Chondrocyte (in vitro differentiated cells): ENCODE results near the gene RAMAC. TPM values are rescaled to one million over a fixed set of nuclear protein-coding genes. Genes with fewer than 3 reads are reported as not detected.

ENCODE experiments used
- DNase-seq: peaks from one replicate; pipeline ENCODE4 v3.0.0; 2021; ENCODE audit warnings: mixed read lengths, low spot score
- H3K27ac Mint-ChIP-seq: one replicate; pipeline ENCODE4 v1.8.0; 2021; ENCODE audit warnings: mild to moderate bottlenecking, moderate library complexity, mixed read lengths; ENCODE audit not compliant: unreplicated experiment
- H3K27me3 Mint-ChIP-seq: 2 replicates; pipeline ENCODE4 v1.8.0; 2021; ENCODE audit warnings: low read depth, mixed read lengths
- H3K36me3 Mint-ChIP-seq: 2 replicates; pipeline ENCODE4 v1.8.0; 2021; ENCODE audit warnings: low read depth, mixed read lengths
- H3K4me1 Mint-ChIP-seq: 2 replicates; pipeline ENCODE4 v1.8.0; 2021; ENCODE audit warnings: low read depth, mild to moderate bottlenecking, mixed read lengths
- H3K4me3 Mint-ChIP-seq: one replicate; pipeline ENCODE4 v1.8.0; 2021; ENCODE audit warnings: mild to moderate bottlenecking, moderate library complexity, mixed read lengths; ENCODE audit not compliant: unreplicated experiment
- H3K9me3 Mint-ChIP-seq: 2 replicates; pipeline ENCODE4 v1.8.0; 2021; ENCODE audit warnings: low read depth, mixed read lengths
- total RNA-seq: library from RNA; stranded (reverse); gene quantifications from 3 replicates; pipeline ENCODE4 v1.2.1, GENCODE V29; 2021
- TF ChIP-seq, protein P1 (sequence below): fragments of 200-600 bp; sonication (generic); IDR thresholded peaks from 2 replicates; pipeline ENCODE4 v1.5.0; 2021; ENCODE audit warnings: antibody characterized with exemption, mild to moderate bottlenecking, moderate library complexity

Gene RAMAC
- total RNA-seq, 1 donor from 2014 or later = 19.4 TPM

DNA sequence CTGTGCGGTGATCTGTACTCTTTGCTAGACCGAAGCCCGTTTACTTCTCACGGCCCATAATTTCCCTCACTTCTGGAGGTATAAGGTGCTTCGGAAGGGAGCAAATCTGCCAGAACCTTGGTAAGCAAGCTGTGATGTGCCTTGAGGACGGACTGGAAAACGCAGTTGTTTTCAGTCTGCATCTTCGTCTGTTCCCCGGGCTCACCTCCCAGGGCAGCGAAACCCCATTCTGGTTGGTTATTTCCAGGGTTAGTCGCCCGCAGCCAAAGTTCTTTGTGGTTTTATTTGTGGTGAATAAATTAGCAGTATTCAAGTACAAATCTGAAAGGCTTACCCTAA lies 401 bp downstream of the RAMAC start:
- peaks cover 12% of the 10 kb centered on the region for H3K36me3 Mint-ChIP-seq
- TF ChIP-seq, protein P1, sequence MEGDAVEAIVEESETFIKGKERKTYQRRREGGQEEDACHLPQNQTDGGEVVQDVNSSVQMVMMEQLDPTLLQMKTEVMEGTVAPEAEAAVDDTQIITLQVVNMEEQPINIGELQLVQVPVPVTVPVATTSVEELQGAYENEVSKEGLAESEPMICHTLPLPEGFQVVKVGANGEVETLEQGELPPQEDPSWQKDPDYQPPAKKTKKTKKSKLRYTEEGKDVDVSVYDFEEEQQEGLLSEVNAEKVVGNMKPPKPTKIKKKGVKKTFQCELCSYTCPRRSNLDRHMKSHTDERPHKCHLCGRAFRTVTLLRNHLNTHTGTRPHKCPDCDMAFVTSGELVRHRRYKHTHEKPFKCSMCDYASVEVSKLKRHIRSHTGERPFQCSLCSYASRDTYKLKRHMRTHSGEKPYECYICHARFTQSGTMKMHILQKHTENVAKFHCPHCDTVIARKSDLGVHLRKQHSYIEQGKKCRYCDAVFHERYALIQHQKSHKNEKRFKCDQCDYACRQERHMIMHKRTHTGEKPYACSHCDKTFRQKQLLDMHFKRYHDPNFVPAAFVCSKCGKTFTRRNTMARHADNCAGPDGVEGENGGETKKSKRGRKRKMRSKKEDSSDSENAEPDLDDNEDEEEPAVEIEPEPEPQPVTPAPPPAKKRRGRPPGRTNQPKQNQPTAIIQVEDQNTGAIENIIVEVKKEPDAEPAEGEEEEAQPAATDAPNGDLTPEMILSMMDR = no peak
- peaks cover 20% of the 10 kb centered on the region for H3K4me1 Mint-ChIP-seq
- H3K27ac Mint-ChIP-seq = peak overlapping the region; percentile 94
- no peak for DNase-seq
- H3K4me3 Mint-ChIP-seq = peak overlapping the region; percentile 99
- H3K9me3 Mint-ChIP-seq = no peaks in the 10 kb centered on the region
- H3K27me3 Mint-ChIP-seq = no peaks in the 10 kb centered on the region

DNA sequence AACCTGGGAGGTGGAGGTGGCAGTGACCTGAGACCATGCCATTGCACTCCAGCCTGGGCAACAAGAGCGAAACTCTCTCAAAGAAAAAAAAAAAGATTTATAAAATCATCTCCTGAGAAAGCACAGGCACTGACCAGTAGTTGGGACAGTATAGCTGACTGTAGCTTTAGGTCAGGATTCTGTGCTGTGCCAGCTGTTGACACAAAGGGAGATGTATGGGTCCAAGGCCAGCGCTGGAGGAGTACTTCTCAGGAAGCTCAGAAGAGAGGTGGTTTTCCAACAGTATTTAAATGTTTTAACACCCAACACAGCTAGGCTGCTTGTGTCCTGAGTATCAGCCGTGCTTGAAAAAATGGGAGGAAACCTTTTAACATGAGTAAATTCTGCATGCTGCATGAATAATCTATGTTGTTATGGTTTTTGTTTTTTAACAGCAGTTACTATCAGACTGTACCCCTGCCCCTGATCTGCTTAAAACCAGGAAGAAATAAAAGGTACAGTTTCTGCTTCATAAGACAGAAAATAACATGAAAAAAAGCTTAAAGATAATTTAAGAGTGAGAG lies 6.5 kb downstream of the RAMAC start:
- Mint-ChIP-seq H3K27me3 (no peaks in the 10 kb centered on the region), H3K4me1 (peaks cover under 1% of the 10 kb centered on the region), H3K9me3 (no peaks in the 10 kb centered on the region), H3K4me3 (no peak overlapping the region), H3K36me3 (peaks cover 10% of the 10 kb centered on the region), H3K27ac (no peak overlapping the region)
- no peak for DNase-seq
- TF ChIP-seq, protein P1 = no peak

- DNase-seq = no peak
- no peaks in the 10 kb centered on the region for H3K9me3 Mint-ChIP-seq
- no peak overlapping the region for H3K4me3 Mint-ChIP-seq
- TF ChIP-seq, protein P1 = no peak
- no peaks in the 10 kb centered on the region for H3K27me3 Mint-ChIP-seq
- H3K36me3 Mint-ChIP-seq = peaks cover 10% of the 10 kb centered on the region
- no peaks in the 10 kb centered on the region for H3K4me1 Mint-ChIP-seq
- H3K27ac Mint-ChIP-seq = no peak overlapping the region
These were observed 7.1 kb downstream of the RAMAC start for GRCh38 chr15:82993144-82993543.

DNA sequence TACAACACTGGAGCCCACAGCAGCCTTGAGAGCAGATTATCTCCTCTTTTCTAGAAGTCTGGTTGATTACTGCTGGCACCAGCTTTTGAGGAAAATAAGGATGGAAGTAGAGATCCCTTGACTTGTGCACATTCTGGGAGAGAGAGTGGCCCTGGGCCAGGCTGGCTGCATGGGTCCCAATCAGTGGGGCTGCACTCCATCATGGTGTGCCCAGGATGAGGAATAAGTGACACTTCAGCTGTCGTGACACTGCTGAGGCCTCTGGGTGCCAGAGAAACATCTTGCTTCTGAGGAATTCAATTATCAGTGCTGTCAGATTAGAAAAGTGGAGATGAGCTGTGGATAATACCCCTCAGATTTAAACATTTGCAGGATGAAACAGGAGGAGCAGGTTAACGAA lies 9.1 kb downstream of the RAMAC start:
- Mint-ChIP-seq H3K27ac (no peak overlapping the region), H3K9me3 (no peaks in the 10 kb centered on the region), H3K4me3 (no peak overlapping the region), H3K27me3 (no peaks in the 10 kb centered on the region), H3K36me3 (peaks cover 5% of the 10 kb centered on the region), H3K4me1 (peaks cover 3% of the 10 kb centered on the region)
- DNase-seq = no peak
- TF ChIP-seq, protein P1 = no peak

DNA sequence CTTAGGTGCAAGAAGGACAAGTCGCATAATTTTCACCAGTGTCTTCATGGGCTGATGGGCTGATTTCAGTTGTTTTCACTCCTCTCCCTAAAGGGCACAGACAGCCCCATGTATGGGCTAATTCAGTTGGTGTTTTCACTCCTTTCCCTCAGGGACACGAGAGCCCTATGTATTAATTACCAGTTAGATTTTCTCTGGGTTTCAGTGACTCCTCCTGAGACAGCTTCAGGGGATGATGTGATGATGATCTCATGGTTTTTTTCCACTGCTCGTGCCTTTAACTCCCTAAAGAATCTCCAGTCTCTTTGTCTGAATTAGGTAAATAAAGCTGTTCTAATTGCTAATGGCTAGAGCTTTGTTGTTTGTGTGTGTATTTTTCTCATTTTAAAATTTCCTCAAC lies 9.9 kb downstream of the RAMAC start:
- DNase-seq = no peak
- Mint-ChIP-seq H3K27ac (no peak overlapping the region), H3K4me1 (peaks cover 8% of the 10 kb centered on the region), H3K9me3 (no peaks in the 10 kb centered on the region), H3K27me3 (no peaks in the 10 kb centered on the region), H3K4me3 (no peak overlapping the region), H3K36me3 (peaks cover 2% of the 10 kb centered on the region)
- TF ChIP-seq, protein P1 = no peak
